Right lobe of liver (tissue), 6 donors: ENCODE measurements around the gene TM2D3. TPM values are rescaled to one million over a fixed set of nuclear protein-coding genes. Genes with fewer than 3 reads are reported as not detected.

Source experiments
- ATAC-seq, 4 donors: fragments of 200-7000 bp; cut with Tn5 transposase; one replicate each; pipeline ENCODE4 v1.9.1; 2020; ENCODE audit warnings: mild to moderate bottlenecking in 4 of 4, moderate library complexity in 4 of 4
- DNase-seq, 3 donors: peaks; one replicate each; pipeline ENCODE4 v3.0.0-alpha.2; 2020
- H3K27ac ChIP-seq, 3 donors: fragments of 200-600 bp; one replicate each; pipeline ENCODE4 v1.8.0; 2022
- H3K27me3 ChIP-seq, 2 donors: fragments of 200-600 bp; one replicate each; pipeline ENCODE4 v1.8.0; 2022
- H3K36me3 ChIP-seq, 4 donors: fragments of 200-600 bp; sonication (generic) in 1 of 4; one replicate each; pipeline versions ENCODE4 v1.5.1 to v1.8.0; 2017 to 2022; ENCODE audit warnings: control low read depth in 1 of 4
- H3K4me1 ChIP-seq, 4 donors: fragments of 200-600 bp; sonication (generic) in 1 of 4; one replicate each; pipeline versions ENCODE4 v1.5.1 to v1.8.0; 2017 to 2022; ENCODE audit warnings: control low read depth in 1 of 4
- H3K4me3 ChIP-seq, 3 donors: fragments of 200-600 bp; one replicate each; pipeline ENCODE4 v1.8.0; 2022
- H3K9me3 ChIP-seq, 4 donors: fragments of 200-600 bp; sonication (generic) in 1 of 4; one replicate each; pipeline versions ENCODE4 v1.5.1 to v1.8.0; 2017 to 2022; ENCODE audit warnings: control low read depth in 1 of 4
- CTCF ChIP-seq, 4 donors: fragments of 200-600 bp in 3 of 4; fragments of 450-650 bp in 1 of 4; IDR thresholded peaks; one replicate each; pipeline versions ENCODE4 v1.5.1 to v1.8.0; 2016 to 2022; ENCODE audit warnings: antibody characterized with exemption in 4 of 4, mild to moderate bottlenecking in 2 of 4
- POLR2A ChIP-seq: fragments of 450-650 bp; IDR thresholded peaks from one replicate; pipeline ENCODE4 v1.6.1; 2017; ENCODE audit warnings: antibody characterized with exemption, mild to moderate bottlenecking
- WGBS: methylation state at CpG from one replicate; pipeline ENCODE4 v1.1.6; 2018; ENCODE audit warnings: low coverage, low lambda C conversion rate; ENCODE audit not compliant: insufficient coverage; ENCODE audit errors: missing lambda C conversion rate; 5-methylcytosine and 5-hydroxymethylcytosine counted together
- intact Hi-C, 2 donors: fragments of 100-400 bp; cut with DNase I; formaldehyde crosslinking; loops; one replicate each; pipeline versions ENCODE4 v1.11.2 to v1.14.1; 2022
- total RNA-seq, 6 experiments: library from RNA; depleted of rRNA in 2 of 6; stranded (reverse); fragments of >200 nt in 2 of 6; fragmentation: NEBNext Ultra II Directional in 3 of 6; extraction: Animal tissue kit (Norgen Biotek cat#: 25700) in 3 of 6; gene quantifications; one replicate each; pipeline versions ENCODE4 v1.1.0 to v1.2.4, GENCODE V29; 2016 to 2023
- donor health status: DM: no; HTN: yes; CAD: no.
- donor health status: DM: no; HTN: no; CAD: no.
- donor health status: DM: no; HTN: no; CAD: no.
- donor health status: DM: no; HTN: yes; CAD: no.
- donor health status: DM: no; HTN: yes; CAD: no.

TM2D3 gene
- total RNA-seq, 6 experiments from 2014 or later, result 29.5 to 46.9 (median 40.8) TPM

DNA sequence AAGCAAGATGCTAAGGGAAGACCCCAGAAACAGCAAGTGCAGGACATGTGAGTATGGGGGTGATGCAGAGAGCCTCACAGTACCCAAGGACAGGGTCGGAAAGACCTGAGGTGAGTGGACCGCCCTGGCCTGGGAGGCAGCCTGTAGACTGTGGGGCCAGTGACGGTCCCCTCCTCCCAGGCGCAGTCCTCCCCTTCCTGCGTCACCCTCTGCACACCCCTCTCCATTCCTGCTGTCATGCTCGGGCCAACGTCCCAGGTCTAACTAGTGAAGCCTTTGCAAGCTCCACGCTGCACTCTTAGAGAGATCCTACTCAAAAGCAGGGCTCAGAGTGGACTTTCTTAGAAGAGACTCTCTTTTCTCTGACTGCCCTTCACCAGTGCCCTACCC lies 41.6 kb downstream of the TM2D3 start:
- Histone ChIP-seq H3K9me3 (no peaks in the 10 kb centered on the region), H3K36me3 (no peaks in the 10 kb centered on the region), H3K4me1 (peaks cover 0 to 29% (median 11%) of the 10 kb centered on the region in 4 donors), H3K27me3 (no peaks in the 10 kb centered on the region), H3K27ac (no peak overlapping the region), H3K4me3 (no peak overlapping the region)
- WGBS, result 93% methylated on average over 6 of the region's 8 CpGs
- intact Hi-C loops, result loop anchor here in 1 of 2 donors (10.0 kb wide), 1 partner anchor 166 kb away; no protein-coding TSS in a partner anchor
- no peak for TF ChIP-seq POLR2A
- TF ChIP-seq CTCF (IDR thresholded peaks at IDR 0.05), result no peak
- no peak for DNase-seq
- ATAC-seq, result no peak

GRCh38 chr15:101609742-101610610 lies 42.2 kb downstream of the TM2D3 start:
- DNase-seq (no peak), ATAC-seq (no peak)
- H3K4me1 ChIP-seq, result peaks cover 0 to 22% (median 8%) of the 10 kb centered on the region in 4 donors
- no peaks in the 10 kb centered on the region for H3K9me3 ChIP-seq
- H3K4me3 ChIP-seq, result no peak overlapping the region
- TF ChIP-seq POLR2A, result no peak
- TF ChIP-seq CTCF (IDR thresholded peaks at IDR 0.05), result no peak
- H3K27me3 ChIP-seq, result no peaks in the 10 kb centered on the region
- H3K36me3 ChIP-seq, result no peaks in the 10 kb centered on the region
- WGBS, result 82% methylated on average over 7 of the region's 23 CpGs
- intact Hi-C loops, result loop anchor here in 1 of 2 donors (10.0 kb wide), 1 partner anchor 165 kb away; no protein-coding TSS in a partner anchor
- H3K27ac ChIP-seq, result no peak overlapping the region

DNA sequence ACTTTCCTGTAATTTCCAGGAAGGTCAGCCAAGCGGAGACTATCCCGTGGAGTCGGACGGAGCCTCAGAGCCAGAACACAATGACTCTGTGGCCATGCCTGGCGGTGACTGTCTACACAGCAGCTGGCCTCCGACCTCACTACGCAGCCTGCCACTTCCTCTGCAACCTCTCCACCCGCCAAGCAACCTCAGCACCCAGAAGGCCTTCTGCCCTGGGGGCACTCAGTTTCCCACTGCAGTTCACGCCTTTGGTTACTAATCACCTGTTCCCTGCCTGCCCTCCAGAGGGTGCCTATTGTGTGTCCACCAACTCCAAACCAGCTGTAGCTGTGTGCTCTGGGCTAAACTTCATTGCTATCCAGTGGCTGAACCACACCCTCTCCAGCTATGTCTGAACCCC lies 44.0 kb downstream of the TM2D3 start:
- peak in 1 of 3 donors; percentile 27 for DNase-seq
- intact Hi-C loops, result no loop called here
- ATAC-seq, result peak; percentile 10 to 44 (median 36)
- TF ChIP-seq POLR2A (no peak), CTCF (IDR thresholded peaks at IDR 0.05) (no peak)
- WGBS, result 62% methylated on average over 3 of the region's 9 CpGs
- H3K4me1 ChIP-seq, result peaks cover 0 to 9% (median 3%) of the 10 kb centered on the region in 4 donors
- no peak overlapping the region for H3K4me3 ChIP-seq
- H3K27ac ChIP-seq, result no peak overlapping the region
- no peaks in the 10 kb centered on the region for H3K9me3 ChIP-seq
- no peaks in the 10 kb centered on the region for H3K36me3 ChIP-seq
- H3K27me3 ChIP-seq, result no peaks in the 10 kb centered on the region

GRCh38 chr15:101607108-101607507 lies 45.1 kb downstream of the TM2D3 start:
- Histone ChIP-seq H3K27me3 (no peaks in the 10 kb centered on the region), H3K9me3 (no peaks in the 10 kb centered on the region), H3K27ac (no peak overlapping the region), H3K36me3 (no peaks in the 10 kb centered on the region), H3K4me1 (no peaks in the 10 kb centered on the region), H3K4me3 (no peak overlapping the region)
- DNase-seq, result no peak
- WGBS, result 72% methylated on average over 2 of the region's 2 CpGs
- ATAC-seq, result no peak
- TF ChIP-seq POLR2A, result no peak
- TF ChIP-seq CTCF (IDR thresholded peaks at IDR 0.05), result no peak
- intact Hi-C loops, result no loop called here
